ENCODE data around the gene MCU. TPM values are rescaled to one million over a fixed set of nuclear protein-coding genes. Genes with fewer than 3 reads are reported as not detected.
"Not testable (repeated sequence)": the region's sequence is repeated elsewhere in the genome, so short reads cannot be mapped to it uniquely, and the experiment has no call there.

The MCU gene
- total RNA-seq, 1 donor from 2014 or later: 27.0 TPM

GRCh38 chr10:72890086-72890485 is 198.1 kb downstream of the MCU start:
- TF ChIP-seq, protein P1, sequence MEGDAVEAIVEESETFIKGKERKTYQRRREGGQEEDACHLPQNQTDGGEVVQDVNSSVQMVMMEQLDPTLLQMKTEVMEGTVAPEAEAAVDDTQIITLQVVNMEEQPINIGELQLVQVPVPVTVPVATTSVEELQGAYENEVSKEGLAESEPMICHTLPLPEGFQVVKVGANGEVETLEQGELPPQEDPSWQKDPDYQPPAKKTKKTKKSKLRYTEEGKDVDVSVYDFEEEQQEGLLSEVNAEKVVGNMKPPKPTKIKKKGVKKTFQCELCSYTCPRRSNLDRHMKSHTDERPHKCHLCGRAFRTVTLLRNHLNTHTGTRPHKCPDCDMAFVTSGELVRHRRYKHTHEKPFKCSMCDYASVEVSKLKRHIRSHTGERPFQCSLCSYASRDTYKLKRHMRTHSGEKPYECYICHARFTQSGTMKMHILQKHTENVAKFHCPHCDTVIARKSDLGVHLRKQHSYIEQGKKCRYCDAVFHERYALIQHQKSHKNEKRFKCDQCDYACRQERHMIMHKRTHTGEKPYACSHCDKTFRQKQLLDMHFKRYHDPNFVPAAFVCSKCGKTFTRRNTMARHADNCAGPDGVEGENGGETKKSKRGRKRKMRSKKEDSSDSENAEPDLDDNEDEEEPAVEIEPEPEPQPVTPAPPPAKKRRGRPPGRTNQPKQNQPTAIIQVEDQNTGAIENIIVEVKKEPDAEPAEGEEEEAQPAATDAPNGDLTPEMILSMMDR (conservative IDR thresholded peaks at IDR 0.05): no peak
- Mint-ChIP-seq H3K4me3 (no peak overlapping the region), H3K27ac (no peak overlapping the region), H3K4me1 (ENCODE audit: unreplicated experiment) (no peaks in the 10 kb centered on the region), H3K27me3 (no peaks in the 10 kb centered on the region), H3K9me3 (peaks cover 4% of the 10 kb centered on the region), H3K36me3 (peaks cover 7% of the 10 kb centered on the region)
- DNase-seq (ENCODE audit: extremely low spot score, unreplicated experiment): no peak

DNA sequence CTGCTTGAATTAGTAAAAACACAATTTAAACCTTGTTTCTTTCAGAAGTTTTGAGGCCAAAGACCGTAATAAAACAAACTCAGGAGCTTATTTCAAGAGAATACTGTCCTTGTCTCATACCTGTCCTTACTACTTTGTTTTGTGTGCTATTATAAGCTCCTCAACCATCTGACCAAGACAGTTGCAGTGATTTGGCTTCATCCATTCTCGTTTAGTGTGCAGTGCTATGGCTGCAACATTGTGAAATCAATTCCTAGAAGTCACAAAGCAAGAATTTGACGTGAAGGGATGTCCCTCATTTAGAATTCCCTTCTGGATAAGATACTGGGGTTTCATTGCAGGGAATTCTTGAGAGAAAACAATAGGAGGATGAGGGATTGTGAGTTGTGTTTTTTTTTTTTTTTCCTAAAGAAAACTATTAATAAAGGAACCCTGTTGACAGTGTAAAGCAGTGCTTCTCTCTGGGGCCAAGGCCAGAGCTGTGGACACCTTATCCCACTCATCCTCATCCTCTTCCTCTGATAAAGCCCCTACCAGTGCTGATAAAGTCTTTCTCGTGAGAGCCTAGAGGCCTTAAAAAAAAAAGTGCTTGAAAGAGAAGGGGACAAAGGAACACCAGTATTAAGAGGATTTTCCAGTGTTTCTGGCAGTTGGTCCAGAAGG is 201.3 kb downstream of the MCU start, which contains the start of gene OIT3:
TSS of gene OIT3 (plus strand) at position 604 of the 663 bp plus-strand sequence. CDS start 60 bp downstream, outside the sequence.
- DNase-seq (ENCODE audit: extremely low spot score, unreplicated experiment): no peak
- Mint-ChIP-seq H3K4me3 (no peak within 1 kb of the TSS), H3K9me3 (peaks cover 4% of the 10 kb centered on the region), H3K4me1 (ENCODE audit: unreplicated experiment) (no peaks in the 10 kb centered on the region), H3K27ac (no peak within 1 kb of the TSS), H3K36me3 (peaks cover 5% of the 10 kb centered on the region), H3K27me3 (no peaks in the 10 kb centered on the region)
- TF ChIP-seq, protein P1 (conservative IDR thresholded peaks at IDR 0.05): no peak

- Mint-ChIP-seq H3K4me1 (ENCODE audit: unreplicated experiment) (no peaks in the 10 kb centered on the region), H3K36me3 (no peaks in the 10 kb centered on the region), H3K4me3 (no peak overlapping the region), H3K27me3 (no peaks in the 10 kb centered on the region), H3K9me3 (no peaks in the 10 kb centered on the region), H3K27ac (no peak overlapping the region)
- no peak for DNase-seq (ENCODE audit: extremely low spot score, unreplicated experiment)
- TF ChIP-seq, protein P1 (conservative IDR thresholded peaks at IDR 0.05): no peak
Measured at GRCh38 chr10:72895236-72895850, 203.4 kb downstream of the MCU start.

DNA sequence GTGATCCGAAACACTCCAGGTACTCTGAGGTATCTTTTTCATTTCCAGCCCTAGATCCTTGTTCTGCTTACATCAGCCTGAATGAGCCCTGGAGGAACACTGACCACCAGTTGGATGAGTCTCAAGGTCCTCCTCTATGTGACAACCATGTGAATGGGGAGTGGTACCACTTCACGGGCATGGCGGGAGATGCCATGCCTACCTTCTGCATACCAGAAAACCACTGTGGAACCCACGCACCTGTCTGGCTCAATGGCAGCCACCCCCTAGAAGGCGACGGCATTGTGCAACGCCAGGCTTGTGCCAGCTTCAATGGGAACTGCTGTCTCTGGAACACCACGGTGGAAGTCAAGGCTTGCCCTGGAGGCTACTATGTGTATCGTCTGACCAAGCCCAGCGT is 206.7 kb downstream of the MCU start:
- Mint-ChIP-seq H3K36me3 (no peaks in the 10 kb centered on the region), H3K9me3 (no peaks in the 10 kb centered on the region), H3K4me1 (ENCODE audit: unreplicated experiment) (no peaks in the 10 kb centered on the region), H3K27ac (no peak overlapping the region), H3K4me3 (no peak overlapping the region), H3K27me3 (no peaks in the 10 kb centered on the region)
- TF ChIP-seq, protein P1 (conservative IDR thresholded peaks at IDR 0.05): no peak
- DNase-seq (ENCODE audit: extremely low spot score, unreplicated experiment): no peak

- DNase-seq (ENCODE audit: extremely low spot score, unreplicated experiment): no peak
- no peak overlapping the region for H3K4me3 Mint-ChIP-seq
- H3K4me1 Mint-ChIP-seq (ENCODE audit: unreplicated experiment): no peaks in the 10 kb centered on the region
- TF ChIP-seq, protein P1 (conservative IDR thresholded peaks at IDR 0.05): no peak
- no peaks in the 10 kb centered on the region for H3K36me3 Mint-ChIP-seq
- H3K27me3 Mint-ChIP-seq: no peaks in the 10 kb centered on the region
- no peak overlapping the region for H3K27ac Mint-ChIP-seq
- H3K9me3 Mint-ChIP-seq: no peaks in the 10 kb centered on the region
Measured at GRCh38 chr10:72899545-72899944, 207.6 kb downstream of the MCU start.

GRCh38 chr10:72903941-72904446 is 212.1 kb downstream of the MCU start:
- not testable (repeated sequence) for H3K36me3 Mint-ChIP-seq; H3K9me3 Mint-ChIP-seq; H3K27me3 Mint-ChIP-seq; H3K4me3 Mint-ChIP-seq; H3K4me1 Mint-ChIP-seq (ENCODE audit: unreplicated experiment); DNase-seq (ENCODE audit: extremely low spot score, unreplicated experiment); H3K27ac Mint-ChIP-seq

Measured in type B pancreatic cell (in vitro differentiated cells).